ENCODE results near the gene GIPC3.

DNA sequence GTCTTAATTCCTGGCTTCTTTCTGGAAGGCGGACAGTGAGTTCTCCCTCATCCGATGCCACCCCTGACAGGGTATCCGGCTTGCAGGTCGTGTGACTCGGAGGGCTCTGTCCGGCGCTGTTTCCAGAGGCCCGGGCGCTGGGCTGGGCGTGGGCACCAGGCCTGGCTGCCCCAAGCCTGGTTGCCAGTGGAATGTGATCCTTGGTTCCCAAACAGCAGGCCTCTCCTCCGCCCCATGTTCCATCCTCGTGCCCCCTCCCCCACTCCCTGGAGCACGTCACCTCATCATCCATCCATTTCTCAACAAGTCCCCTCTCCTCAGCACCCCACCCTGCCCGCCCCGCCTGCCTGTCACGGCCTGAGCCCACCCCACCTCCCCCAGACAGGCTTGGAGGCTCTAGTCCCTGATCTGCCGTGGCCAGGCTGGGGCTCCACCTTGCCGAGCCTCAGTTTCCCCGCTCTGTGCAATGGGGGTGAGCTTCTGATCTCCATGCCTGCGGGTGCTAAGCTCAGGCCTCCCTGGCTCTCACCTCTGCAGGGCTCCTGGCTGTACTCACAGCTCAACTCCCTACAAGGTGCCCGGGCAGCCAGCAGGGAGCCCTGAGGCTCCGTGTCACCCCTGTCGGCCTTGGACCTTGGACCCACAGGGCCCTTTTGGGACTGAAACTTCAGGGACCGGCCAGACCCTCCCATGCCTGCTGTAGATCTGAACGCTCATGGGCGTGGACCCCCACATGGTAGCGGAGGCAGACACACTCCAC, 19.1 kb downstream of the GIPC3 start:
- TF ChIP-seq POLR2AphosphoS5 (IDR thresholded peaks at IDR 0.05; ENCODE audit: low read depth, low read length) = no peak
- no peak for TF ChIP-seq POLR2A (IDR thresholded peaks at IDR 0.05; ENCODE audit: low read depth, low read length)
- no peak for TF ChIP-seq TAF1 (IDR thresholded peaks at IDR 0.05; ENCODE audit: low read depth, low read length)
- TF ChIP-seq PAX5 (IDR thresholded peaks at IDR 0.05; ENCODE audit: insufficient read depth, low read length, severe bottlenecking) = no peak
